Colonic mucosa (tissue), 4 donors: ENCODE data around the gene TH. TPM values are rescaled to one million over a fixed set of nuclear protein-coding genes. Genes with fewer than 3 reads are reported as not detected.

Source experiments
- DNase-seq: peaks from one replicate; pipeline ENCODE4 v3.0.0-alpha.2; 2020
- H3K27ac ChIP-seq: fragments of 200-600 bp; one replicate; pipeline ENCODE4 v1.8.0; 2021
- H3K27me3 ChIP-seq: fragments of 200-600 bp; one replicate; pipeline ENCODE4 v1.8.0; 2021
- H3K36me3 ChIP-seq: fragments of 200-600 bp; one replicate; pipeline ENCODE4 v1.8.0; 2021
- H3K4me1 ChIP-seq: fragments of 200-600 bp; one replicate; pipeline ENCODE4 v1.8.0; 2021; ENCODE audit warnings: mild to moderate bottlenecking
- H3K4me3 ChIP-seq: fragments of 200-600 bp; one replicate; pipeline ENCODE4 v1.8.0; 2021
- H3K9ac ChIP-seq, 2 donors: one replicate each; pipeline ENCODE4 v1.7.0; 2013; ENCODE audit warnings: control low read depth in 2 of 2, low read depth in 2 of 2, low read length in 2 of 2
- H3K9me3 ChIP-seq: fragments of 200-600 bp; one replicate; pipeline ENCODE4 v1.8.0; 2021
- CTCF ChIP-seq: fragments of 200-600 bp; IDR thresholded peaks from one replicate; pipeline ENCODE4 v1.8.0; 2022; ENCODE audit warnings: antibody characterized with exemption, mild to moderate bottlenecking
- intact Hi-C: fragments of 100-400 bp; cut with DNase I; formaldehyde crosslinking; loops from one replicate; pipeline ENCODE4 v1.14.1; 2022
- total RNA-seq, 2 donors: library from RNA; stranded (reverse); fragmentation: NEBNext Ultra II Directional in 1 of 2; extraction: Animal tissue kit (Norgen Biotek cat#: 25700) in 1 of 2; gene quantifications; one replicate each; pipeline ENCODE4 v1.2.1, GENCODE V29; 2021
- donor health status: healthy.
- donor health status: DM: no; HTN: no; CAD: no.
- donor health status: DM: no; HTN: no; CAD: no.

The TH gene
- total RNA-seq, 2 donors from 2014 or later, result 0.15 TPM; not detected in 1

- H3K4me3 ChIP-seq, result no peak overlapping the region
- intact Hi-C loops, result no loop called here
- H3K4me1 ChIP-seq, result no peaks in the 10 kb centered on the region
- H3K9me3 ChIP-seq, result no peaks in the 10 kb centered on the region
- TF ChIP-seq CTCF, result no peak
- H3K36me3 ChIP-seq, result no peaks in the 10 kb centered on the region
- H3K27me3 ChIP-seq, result peaks cover 40% of the 10 kb centered on the region
- H3K9ac ChIP-seq, result no peak overlapping the region
- H3K27ac ChIP-seq, result no peak overlapping the region
- no peak for DNase-seq
Measured at GRCh38 chr11:2135018-2135569, 36.5 kb downstream of the TH start.

- DNase-seq, result no peak
- TF ChIP-seq CTCF, result no peak
- Histone ChIP-seq H3K4me1 (no peaks in the 10 kb centered on the region), H3K27ac (no peak overlapping the region), H3K36me3 (no peaks in the 10 kb centered on the region), H3K9ac (no peak overlapping the region), H3K27me3 (peaks cover 33% of the 10 kb centered on the region), H3K4me3 (no peak overlapping the region), H3K9me3 (no peaks in the 10 kb centered on the region)
- intact Hi-C loops, result no loop called here
Measured at GRCh38 chr11:2134022-2135010, 37.3 kb downstream of the TH start.

- no peaks in the 10 kb centered on the region for H3K4me1 ChIP-seq
- no peak overlapping the region for H3K27ac ChIP-seq
- DNase-seq, result no peak
- intact Hi-C loops, result no loop called here
- no peak for TF ChIP-seq CTCF
- no peaks in the 10 kb centered on the region for H3K36me3 ChIP-seq
- H3K9me3 ChIP-seq, result no peaks in the 10 kb centered on the region
- no peak overlapping the region for H3K4me3 ChIP-seq
- no peak overlapping the region for H3K9ac ChIP-seq
- peaks cover 28% of the 10 kb centered on the region for H3K27me3 ChIP-seq
Measured at GRCh38 chr11:2133241-2134021, 38.2 kb downstream of the TH start.

- DNase-seq, result no peak
- Histone ChIP-seq H3K9me3 (no peaks in the 10 kb centered on the region), H3K4me1 (no peaks in the 10 kb centered on the region), H3K9ac (no peak overlapping the region), H3K36me3 (no peaks in the 10 kb centered on the region), H3K4me3 (no peak overlapping the region), H3K27me3 (peaks cover 27% of the 10 kb centered on the region), H3K27ac (no peak overlapping the region)
- TF ChIP-seq CTCF, result no peak
- intact Hi-C loops, result no loop called here
Measured at GRCh38 chr11:2132874-2133240, 38.8 kb downstream of the TH start.

GRCh38 chr11:2132246-2132645 lies 39.4 kb downstream of the TH start:
- no peak for TF ChIP-seq CTCF
- intact Hi-C loops, result no loop called here
- Histone ChIP-seq H3K4me3 (no peak overlapping the region), H3K9me3 (no peaks in the 10 kb centered on the region), H3K27me3 (peaks cover 21% of the 10 kb centered on the region), H3K9ac (no peak overlapping the region), H3K27ac (no peak overlapping the region), H3K4me1 (no peaks in the 10 kb centered on the region), H3K36me3 (no peaks in the 10 kb centered on the region)
- no peak for DNase-seq
